ENCODE data around the gene SKIC3.

- TF ChIP-seq CTCF (IDR thresholded peaks at IDR 0.05) (no peak), POLR2AphosphoS5 (IDR thresholded peaks at IDR 0.05; ENCODE audit: low read depth, low read length) (no peak), SMC3 (IDR thresholded peaks at IDR 0.05; ENCODE audit: low read depth, low read length) (no peak), GATA2 (CRISPR knock-in tag; IDR thresholded peaks at IDR 0.05) (no peak), RFX5 (IDR thresholded peaks at IDR 0.05; ENCODE audit: low read length) (no peak), MAX (IDR thresholded peaks at IDR 0.05; ENCODE audit: low read depth) (no peak)
Measured at GRCh38 chr5:95543017-95543705, 11.6 kb downstream of the SKIC3 start.
